ENCODE measurements around the gene DTX4.

DTX4 gene

GRCh38 chr11:59222464-59223060 is 50.6 kb downstream of the DTX4 start:
- Histone ChIP-seq H3K27ac (ENCODE audit: low read depth, low read length) (no peak overlapping the region), H3K36me3 (ENCODE audit: control insufficient read depth, insufficient read depth, low read length) (no peaks in the 10 kb centered on the region), H3K9ac (ENCODE audit: low read length) (no peak overlapping the region), H3K4me3 (ENCODE audit: low read depth, low read length) (no peak overlapping the region), H3K9me3 (ENCODE audit: control insufficient read depth, insufficient read depth, low read depth, low read length) (no peaks in the 10 kb centered on the region), H3K4me1 (ENCODE audit: control insufficient read depth, insufficient read depth, low read length) (no peaks in the 10 kb centered on the region), H3K27me3 (ENCODE audit: control insufficient read depth, insufficient read depth, low read length) (no peaks in the 10 kb centered on the region)

DNA sequence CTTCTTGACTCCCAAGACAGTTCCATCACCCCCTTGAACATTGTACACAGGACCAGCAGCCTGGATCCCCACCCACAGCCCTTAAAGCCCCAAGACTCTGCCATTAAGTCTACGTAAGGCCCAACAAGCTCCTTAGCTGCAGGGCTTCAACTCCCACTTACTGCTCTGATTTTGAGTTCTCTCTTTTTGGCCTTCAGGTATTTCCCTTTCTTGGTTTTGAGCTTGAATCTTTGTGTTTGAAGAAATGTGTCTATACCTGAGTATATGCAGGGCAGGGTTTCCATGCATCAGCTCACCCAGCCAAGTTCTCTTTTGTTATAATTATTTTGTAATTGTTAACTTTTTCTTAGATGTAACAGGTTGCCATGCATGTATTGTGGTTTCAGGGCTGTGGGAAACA is 51.2 kb downstream of the DTX4 start:
- H3K27me3 ChIP-seq (ENCODE audit: control insufficient read depth, insufficient read depth, low read length) = no peaks in the 10 kb centered on the region
- H3K36me3 ChIP-seq (ENCODE audit: control insufficient read depth, insufficient read depth, low read length) = no peaks in the 10 kb centered on the region
- H3K27ac ChIP-seq (ENCODE audit: low read depth, low read length) = no peak overlapping the region
- no peak overlapping the region for H3K9ac ChIP-seq (ENCODE audit: low read length)
- no peaks in the 10 kb centered on the region for H3K9me3 ChIP-seq (ENCODE audit: control insufficient read depth, insufficient read depth, low read depth, low read length)
- H3K4me3 ChIP-seq (ENCODE audit: low read depth, low read length) = no peak overlapping the region
- no peaks in the 10 kb centered on the region for H3K4me1 ChIP-seq (ENCODE audit: control insufficient read depth, insufficient read depth, low read length)

GRCh38 chr11:59223611-59224010 is 51.7 kb downstream of the DTX4 start:
- no peaks in the 10 kb centered on the region for H3K9me3 ChIP-seq (ENCODE audit: control insufficient read depth, insufficient read depth, low read depth, low read length)
- no peaks in the 10 kb centered on the region for H3K36me3 ChIP-seq (ENCODE audit: control insufficient read depth, insufficient read depth, low read length)
- no peak overlapping the region for H3K27ac ChIP-seq (ENCODE audit: low read depth, low read length)
- no peaks in the 10 kb centered on the region for H3K4me1 ChIP-seq (ENCODE audit: control insufficient read depth, insufficient read depth, low read length)
- H3K27me3 ChIP-seq (ENCODE audit: control insufficient read depth, insufficient read depth, low read length) = no peaks in the 10 kb centered on the region
- H3K4me3 ChIP-seq (ENCODE audit: low read depth, low read length) = no peak overlapping the region
- no peak overlapping the region for H3K9ac ChIP-seq (ENCODE audit: low read length)

DNA sequence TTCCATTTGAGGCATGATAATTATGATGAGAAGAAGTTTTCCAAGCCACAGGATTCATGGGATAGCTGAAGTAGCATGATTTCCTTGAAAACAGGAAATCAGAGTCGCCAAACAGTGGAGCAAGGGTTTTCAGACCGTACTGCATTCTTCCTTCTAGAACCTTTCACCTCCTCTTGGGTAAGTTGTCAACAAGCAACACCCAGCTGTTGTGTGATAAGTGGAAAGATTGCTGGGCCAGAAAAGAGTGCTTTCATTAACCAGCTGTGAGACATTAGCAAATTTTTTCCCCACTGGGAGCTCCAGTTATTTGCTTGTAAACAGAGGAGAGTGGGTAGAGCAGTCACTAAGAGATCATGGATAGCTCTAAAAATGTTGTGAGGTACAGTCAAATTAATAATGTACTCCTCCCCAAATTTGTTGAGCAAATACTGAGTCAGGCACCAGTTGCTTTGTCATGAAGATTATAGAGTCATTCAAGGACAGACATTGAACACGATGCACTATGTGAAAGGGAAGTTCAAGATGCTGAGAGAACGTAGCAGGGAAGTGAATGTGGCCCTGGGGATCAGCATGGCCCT is 52.5 kb downstream of the DTX4 start:
- Histone ChIP-seq H3K9ac (ENCODE audit: low read length) (no peak overlapping the region), H3K36me3 (ENCODE audit: control insufficient read depth, insufficient read depth, low read length) (no peaks in the 10 kb centered on the region), H3K4me1 (ENCODE audit: control insufficient read depth, insufficient read depth, low read length) (no peaks in the 10 kb centered on the region), H3K27me3 (ENCODE audit: control insufficient read depth, insufficient read depth, low read length) (no peaks in the 10 kb centered on the region), H3K9me3 (ENCODE audit: control insufficient read depth, insufficient read depth, low read depth, low read length) (no peaks in the 10 kb centered on the region), H3K27ac (ENCODE audit: low read depth, low read length) (no peak overlapping the region), H3K4me3 (ENCODE audit: low read depth, low read length) (no peak overlapping the region)

- Histone ChIP-seq H3K4me1 (ENCODE audit: control insufficient read depth, insufficient read depth, low read length) (no peaks in the 10 kb centered on the region), H3K27me3 (ENCODE audit: control insufficient read depth, insufficient read depth, low read length) (no peaks in the 10 kb centered on the region), H3K27ac (ENCODE audit: low read depth, low read length) (no peak overlapping the region), H3K4me3 (ENCODE audit: low read depth, low read length) (no peak overlapping the region), H3K9ac (ENCODE audit: low read length) (no peak overlapping the region), H3K9me3 (ENCODE audit: control insufficient read depth, insufficient read depth, low read depth, low read length) (no peaks in the 10 kb centered on the region), H3K36me3 (ENCODE audit: control insufficient read depth, insufficient read depth, low read length) (no peaks in the 10 kb centered on the region)
Observed at GRCh38 chr11:59225017-59225416, 53.1 kb downstream of the DTX4 start.

DNA sequence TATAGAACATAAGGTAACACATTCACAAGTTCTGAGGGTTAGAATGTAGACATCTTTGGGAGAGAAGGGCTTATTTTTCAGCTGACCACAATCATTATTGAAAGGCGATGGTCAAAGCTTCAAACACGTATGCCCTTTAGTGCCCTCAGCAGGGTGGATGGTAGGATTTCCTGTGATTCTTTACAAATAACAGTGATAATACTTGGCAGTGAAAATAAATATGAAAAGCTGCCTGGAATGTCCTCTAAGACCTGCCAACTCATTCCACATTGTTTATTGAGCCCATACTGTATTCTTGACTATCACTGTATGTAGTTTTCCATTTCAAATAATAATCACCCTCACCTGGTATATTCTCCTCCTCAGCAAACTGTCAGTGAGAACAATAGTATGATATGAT is 54.5 kb downstream of the DTX4 start:
- Histone ChIP-seq H3K4me1 (ENCODE audit: control insufficient read depth, insufficient read depth, low read length) (no peaks in the 10 kb centered on the region), H3K9me3 (ENCODE audit: control insufficient read depth, insufficient read depth, low read depth, low read length) (peaks cover 5% of the 10 kb centered on the region; the same call in 1 of the 2 replicates), H3K4me3 (ENCODE audit: low read depth, low read length) (no peak overlapping the region), H3K27me3 (ENCODE audit: control insufficient read depth, insufficient read depth, low read length) (no peaks in the 10 kb centered on the region), H3K27ac (ENCODE audit: low read depth, low read length) (no peak overlapping the region), H3K36me3 (ENCODE audit: control insufficient read depth, insufficient read depth, low read length) (no peaks in the 10 kb centered on the region), H3K9ac (ENCODE audit: low read length) (no peak overlapping the region)

GRCh38 chr11:59240322-59240721 is 68.4 kb downstream of the DTX4 start:
- H3K9ac ChIP-seq (ENCODE audit: low read length) = no peak overlapping the region
- H3K4me3 ChIP-seq (ENCODE audit: low read depth, low read length) = no peak overlapping the region
- H3K9me3 ChIP-seq (ENCODE audit: control insufficient read depth, insufficient read depth, low read depth, low read length) = peaks cover 26% of the 10 kb centered on the region
- no peak overlapping the region for H3K27ac ChIP-seq (ENCODE audit: low read depth, low read length)
- H3K27me3 ChIP-seq (ENCODE audit: control insufficient read depth, insufficient read depth, low read length) = no peaks in the 10 kb centered on the region
- H3K4me1 ChIP-seq (ENCODE audit: control insufficient read depth, insufficient read depth, low read length) = no peaks in the 10 kb centered on the region
- no peaks in the 10 kb centered on the region for H3K36me3 ChIP-seq (ENCODE audit: control insufficient read depth, insufficient read depth, low read length)

DNA sequence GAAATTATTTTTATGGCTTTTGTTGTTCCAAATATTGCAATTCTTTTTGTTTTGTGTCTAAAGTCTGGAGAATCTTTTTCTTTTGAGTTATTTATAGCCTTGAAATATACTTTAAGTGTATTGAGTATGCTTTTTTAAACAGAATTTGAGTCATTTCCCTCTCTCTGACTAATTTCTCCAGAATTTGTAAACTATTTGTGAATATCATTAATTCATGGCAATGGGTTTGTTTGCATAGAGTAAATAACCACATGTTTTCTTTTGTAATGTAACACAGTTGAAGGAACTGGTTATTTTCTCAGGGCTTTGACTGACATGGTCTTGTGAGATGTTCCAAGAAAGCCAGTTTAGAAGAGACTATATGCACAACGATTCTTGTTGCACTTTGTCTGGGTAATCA is 71.7 kb downstream of the DTX4 start:
- Histone ChIP-seq H3K4me3 (ENCODE audit: low read depth, low read length) (no peak overlapping the region), H3K27ac (ENCODE audit: low read depth, low read length) (no peak overlapping the region), H3K9me3 (ENCODE audit: control insufficient read depth, insufficient read depth, low read depth, low read length) (peaks cover 28% of the 10 kb centered on the region), H3K36me3 (ENCODE audit: control insufficient read depth, insufficient read depth, low read length) (no peaks in the 10 kb centered on the region), H3K9ac (ENCODE audit: low read length) (no peak overlapping the region), H3K27me3 (ENCODE audit: control insufficient read depth, insufficient read depth, low read length) (no peaks in the 10 kb centered on the region), H3K4me1 (ENCODE audit: control insufficient read depth, insufficient read depth, low read length) (no peaks in the 10 kb centered on the region)

GRCh38 chr11:59247531-59248227 is 75.7 kb downstream of the DTX4 start:
- Histone ChIP-seq H3K9me3 (ENCODE audit: control insufficient read depth, insufficient read depth, low read depth, low read length) (peaks cover 7% of the 10 kb centered on the region; the same call in 1 of the 2 replicates), H3K27ac (ENCODE audit: low read depth, low read length) (no peak overlapping the region), H3K4me3 (ENCODE audit: low read depth, low read length) (no peak overlapping the region), H3K36me3 (ENCODE audit: control insufficient read depth, insufficient read depth, low read length) (no peaks in the 10 kb centered on the region), H3K9ac (ENCODE audit: low read length) (no peak overlapping the region), H3K4me1 (ENCODE audit: control insufficient read depth, insufficient read depth, low read length) (no peaks in the 10 kb centered on the region), H3K27me3 (ENCODE audit: control insufficient read depth, insufficient read depth, low read length) (no peaks in the 10 kb centered on the region)

GRCh38 chr11:59249535-59249934 is 77.6 kb downstream of the DTX4 start:
- Histone ChIP-seq H3K9me3 (ENCODE audit: control insufficient read depth, insufficient read depth, low read depth, low read length) (peaks cover 7% of the 10 kb centered on the region; the same call in 1 of the 2 replicates), H3K9ac (ENCODE audit: low read length) (no peak overlapping the region), H3K4me3 (ENCODE audit: low read depth, low read length) (no peak overlapping the region), H3K4me1 (ENCODE audit: control insufficient read depth, insufficient read depth, low read length) (no peaks in the 10 kb centered on the region), H3K27ac (ENCODE audit: low read depth, low read length) (no peak overlapping the region), H3K27me3 (ENCODE audit: control insufficient read depth, insufficient read depth, low read length) (no peaks in the 10 kb centered on the region), H3K36me3 (ENCODE audit: control insufficient read depth, insufficient read depth, low read length) (no peaks in the 10 kb centered on the region)

DNA sequence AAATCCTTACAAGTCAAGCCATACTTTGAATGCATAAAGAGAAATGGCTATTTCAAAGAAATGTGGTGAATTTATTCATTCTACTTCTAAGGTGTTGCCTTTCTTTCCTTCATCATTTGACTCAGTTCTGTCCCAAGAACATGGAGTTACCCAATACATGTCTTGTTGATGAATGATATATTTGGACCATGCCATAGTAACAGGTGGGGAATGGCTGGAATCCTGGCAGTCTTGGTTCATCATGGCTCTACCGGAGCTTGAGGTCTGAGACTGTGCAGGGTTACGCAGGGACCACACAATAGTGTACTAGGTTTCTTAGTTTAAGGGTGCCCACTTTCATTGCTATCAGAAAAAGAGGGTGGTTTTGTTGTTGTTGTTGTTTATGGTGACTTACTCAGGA is 81.1 kb downstream of the DTX4 start:
- Histone ChIP-seq H3K9ac (ENCODE audit: low read length) (no peak overlapping the region), H3K4me1 (ENCODE audit: control insufficient read depth, insufficient read depth, low read length) (peaks cover 3% of the 10 kb centered on the region; the same call in 1 of the 2 replicates), H3K27ac (ENCODE audit: low read depth, low read length) (no peak overlapping the region), H3K27me3 (ENCODE audit: control insufficient read depth, insufficient read depth, low read length) (no peaks in the 10 kb centered on the region), H3K36me3 (ENCODE audit: control insufficient read depth, insufficient read depth, low read length) (no peaks in the 10 kb centered on the region), H3K4me3 (ENCODE audit: low read depth, low read length) (no peak overlapping the region), H3K9me3 (ENCODE audit: control insufficient read depth, insufficient read depth, low read depth, low read length) (peaks cover 5% of the 10 kb centered on the region; the same call in 1 of the 2 replicates)

All from HUES6 (cell line).